Neutrophil (primary cell): ENCODE measurements around the gene TMSB15C.
"Not testable (repeated sequence)": the region's sequence is repeated elsewhere in the genome, so short reads cannot be mapped to it uniquely, and the experiment has no call there.

Experiments
- H3K27ac ChIP-seq: fragments of 200-600 bp; sonication (generic); 2 replicates; pipeline ENCODE4 v1.5.1; 2016; ENCODE audit warnings: mild to moderate bottlenecking, moderate library complexity
- H3K27me3 ChIP-seq: fragments of 200-600 bp; sonication (generic); 2 replicates; pipeline ENCODE4 v1.6.0; 2016; ENCODE audit warnings: mild to moderate bottlenecking
- H3K36me3 ChIP-seq: fragments of 200-600 bp; sonication (generic); 2 replicates; pipeline ENCODE4 v1.5.1; 2017
- H3K4me1 ChIP-seq, 2 experiments: fragments of 200-600 bp in 1 of 2; sonication (generic) in 1 of 2; 1 replicate in 1 of 2; 2 replicates in 1 of 2; pipeline versions ENCODE4 v1.5.1 to v1.6.1; 2013 to 2016; ENCODE audit warnings: low read depth in 1 of 2, low read length in 1 of 2, mild to moderate bottlenecking in 1 of 2, moderate library complexity in 1 of 2; ENCODE audit not compliant: control insufficient read depth in 1 of 2, insufficient read depth in 1 of 2
- H3K4me3 ChIP-seq, 2 experiments: fragments of 200-600 bp in 1 of 2; sonication (generic) in 1 of 2; 1 replicate in 1 of 2; 2 replicates in 1 of 2; pipeline ENCODE4 v1.5.1; 2013 to 2016; ENCODE audit warnings: low read depth in 1 of 2, low read length in 1 of 2, mild to moderate bottlenecking in 1 of 2, moderate library complexity in 1 of 2
- H3K9me3 ChIP-seq: fragments of 200-600 bp; sonication (generic); 2 replicates; pipeline ENCODE4 v1.5.1; 2016
- CTCF ChIP-seq: fragments of 200-600 bp; sonication (generic); IDR thresholded peaks from 2 replicates; pipeline ENCODE4 v1.5.1; 2016; ENCODE audit warnings: antibody characterized with exemption

The TMSB15C gene

GRCh38 chrX:104085919-104086318 lies 9.9 kb upstream of the TMSB15C start:
- no peaks in the 10 kb centered on the region for H3K27me3 ChIP-seq
- no peak for TF ChIP-seq CTCF

DNA sequence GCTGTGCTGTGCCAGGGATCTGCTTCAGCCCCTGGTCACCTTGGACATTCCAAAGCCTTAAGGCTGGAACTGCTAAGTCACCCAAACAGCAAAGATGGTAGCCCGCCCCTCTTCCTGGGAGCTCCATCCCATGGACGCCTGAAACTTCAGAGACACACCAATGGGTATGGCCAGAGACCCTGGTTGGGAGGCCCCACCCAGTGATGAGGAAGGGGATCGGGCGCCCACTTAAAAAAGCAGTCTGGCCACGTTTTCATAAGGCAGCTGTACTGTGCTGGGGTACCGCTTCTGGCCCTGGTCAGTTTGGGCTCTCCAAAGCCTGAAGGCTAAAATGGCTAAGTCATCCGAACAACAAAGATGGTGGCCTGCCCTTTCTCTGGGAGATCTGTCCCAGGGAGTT lies 9.4 kb upstream of the TMSB15C start:
- H3K27ac ChIP-seq: no peak overlapping the region
- no peaks in the 10 kb centered on the region for H3K36me3 ChIP-seq
- H3K9me3 ChIP-seq: no peaks in the 10 kb centered on the region
- no peaks in the 10 kb centered on the region for H3K27me3 ChIP-seq
- H3K4me3 ChIP-seq: no peak overlapping the region
- TF ChIP-seq CTCF: no peak
- no peaks in the 10 kb centered on the region for H3K4me1 ChIP-seq

More at GRCh38 chrX:104085919-104086318, 9.9 kb upstream of the TMSB15C start:
- no peaks in the 10 kb centered on the region for H3K4me1 ChIP-seq
- H3K9me3 ChIP-seq: no peaks in the 10 kb centered on the region
- no peaks in the 10 kb centered on the region for H3K36me3 ChIP-seq
- H3K27ac ChIP-seq: no peak overlapping the region
- no peak overlapping the region for H3K4me3 ChIP-seq

DNA sequence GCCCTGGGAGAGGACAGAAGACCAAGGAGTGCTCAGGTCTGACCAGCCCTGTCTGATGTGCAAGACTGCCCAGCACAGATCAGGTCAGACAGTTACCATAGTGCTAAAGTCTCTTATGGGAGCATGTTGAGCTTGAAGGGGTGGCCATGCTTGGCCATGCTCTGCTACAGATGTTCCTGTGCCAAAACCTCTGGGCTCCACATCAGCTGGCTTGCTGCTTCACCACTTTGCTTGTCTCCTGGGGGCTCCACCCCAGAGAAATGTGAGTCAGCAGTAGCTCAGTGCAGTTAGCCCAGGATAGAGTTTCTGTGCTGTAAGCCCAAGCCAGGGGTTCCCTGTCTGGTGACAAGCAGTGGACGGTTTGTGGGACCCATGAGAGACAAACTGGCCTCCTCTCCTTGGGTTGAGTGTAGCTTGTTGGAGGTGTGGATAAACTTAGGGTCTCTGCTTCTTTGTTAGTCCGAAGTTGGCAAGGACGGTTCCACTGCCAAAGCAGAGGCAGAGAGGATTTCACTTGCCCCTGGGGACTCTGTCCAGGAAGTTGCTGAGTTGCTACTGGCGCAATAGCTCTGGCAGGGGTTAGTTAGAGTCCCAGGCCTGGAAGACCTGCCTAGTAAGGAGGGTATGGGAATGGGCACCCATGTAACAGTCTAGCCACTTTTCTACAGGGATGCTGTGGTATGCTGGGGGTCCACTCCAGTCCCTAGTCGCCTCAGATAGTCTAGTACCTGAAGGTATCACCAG lies 8.7 kb upstream of the TMSB15C start:
- no peak for TF ChIP-seq CTCF
- no peaks in the 10 kb centered on the region for H3K27me3 ChIP-seq
- H3K36me3 ChIP-seq: no peaks in the 10 kb centered on the region
- H3K4me3 ChIP-seq: no peak overlapping the region
- no peaks in the 10 kb centered on the region for H3K4me1 ChIP-seq
- no peaks in the 10 kb centered on the region for H3K9me3 ChIP-seq
- H3K27ac ChIP-seq: no peak overlapping the region

GRCh38 chrX:104084063-104084462 lies 8.0 kb upstream of the TMSB15C start:
- Histone ChIP-seq H3K27ac (no peak overlapping the region), H3K4me3 (no peak overlapping the region), H3K4me1 (no peaks in the 10 kb centered on the region), H3K9me3 (no peaks in the 10 kb centered on the region), H3K36me3 (no peaks in the 10 kb centered on the region), H3K27me3 (no peaks in the 10 kb centered on the region)
- no peak for TF ChIP-seq CTCF

GRCh38 chrX:104077854-104078253 lies 1.8 kb upstream of the TMSB15C start:
- H3K4me3 ChIP-seq, H3K27me3 ChIP-seq, H3K27ac ChIP-seq, H3K4me1 ChIP-seq, H3K9me3 ChIP-seq, H3K36me3 ChIP-seq: not testable (repeated sequence)

DNA sequence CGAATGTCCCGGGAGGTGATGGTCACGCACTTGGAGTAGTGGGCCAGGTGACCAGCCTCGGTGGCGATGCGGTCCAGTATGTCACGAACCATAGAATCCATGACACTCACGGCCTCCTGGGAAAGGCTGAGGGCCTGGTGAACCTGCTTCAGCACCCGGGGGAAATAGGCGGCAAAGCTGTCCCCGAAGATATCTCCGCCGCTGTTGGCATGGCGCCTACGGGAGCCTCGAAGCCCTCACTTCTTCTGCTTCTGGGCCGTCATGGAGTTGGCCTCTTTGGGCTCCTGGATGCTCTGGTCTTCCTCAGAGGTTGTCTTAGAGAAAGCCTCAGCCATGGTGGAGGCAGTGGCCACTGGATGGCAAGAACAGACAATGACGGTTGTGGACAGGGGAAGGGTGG lies 13.4 kb downstream of the TMSB15C start:
- H3K4me3 ChIP-seq, H3K27ac ChIP-seq, H3K36me3 ChIP-seq, H3K9me3 ChIP-seq, H3K27me3 ChIP-seq, H3K4me1 ChIP-seq: not testable (repeated sequence)

GRCh38 chrX:104054956-104055355 lies 21.1 kb downstream of the TMSB15C start:
- H3K36me3 ChIP-seq, H3K4me1 ChIP-seq, H3K4me3 ChIP-seq, H3K27me3 ChIP-seq, H3K9me3 ChIP-seq, H3K27ac ChIP-seq: not testable (repeated sequence)
